A204.1 (cell line): ENCODE results near the gene C5.
A peak's percentile ranks its signal among the peaks of the same experiment; 100 is the strongest.

Source experiments
- FAIRE-seq: peaks from 2 replicates; lab custom pipeline; 2012; peaks lifted over from hg19 to GRCh38; lab: Jason Lieb, UNC

Gene C5

GRCh38 chr9:120940573-120940972, 109.5 kb downstream of the C5 start:
- no peak for FAIRE-seq

- no peak for FAIRE-seq
These were observed 111.2 kb downstream of the C5 start for GRCh38 chr9:120938851-120939250.

GRCh38 chr9:120937596-120937995, 112.5 kb downstream of the C5 start:
- FAIRE-seq = no peak

DNA sequence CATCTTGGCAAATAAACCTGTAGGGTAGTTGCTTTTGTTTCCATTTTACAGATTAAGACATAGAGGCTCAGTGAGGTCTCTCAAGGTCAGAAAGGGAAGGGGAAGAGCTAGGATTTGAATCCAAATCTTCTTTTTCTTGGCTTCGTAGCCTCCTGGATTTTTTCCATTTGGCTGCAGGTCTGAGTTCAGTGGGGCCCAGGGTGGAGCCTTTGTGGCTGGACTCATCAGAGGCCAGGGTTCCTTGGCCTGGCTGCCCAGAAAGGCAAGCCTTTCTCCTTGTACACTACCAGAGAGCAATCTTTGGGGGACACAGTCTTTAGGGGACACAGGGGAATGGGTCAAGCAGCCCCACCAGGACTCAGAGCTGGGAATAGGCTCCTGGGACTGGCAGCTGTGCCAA, 112.9 kb downstream of the C5 start:
- no peak for FAIRE-seq

GRCh38 chr9:120936764-120937122, 113.3 kb downstream of the C5 start:
- FAIRE-seq = no peak

DNA sequence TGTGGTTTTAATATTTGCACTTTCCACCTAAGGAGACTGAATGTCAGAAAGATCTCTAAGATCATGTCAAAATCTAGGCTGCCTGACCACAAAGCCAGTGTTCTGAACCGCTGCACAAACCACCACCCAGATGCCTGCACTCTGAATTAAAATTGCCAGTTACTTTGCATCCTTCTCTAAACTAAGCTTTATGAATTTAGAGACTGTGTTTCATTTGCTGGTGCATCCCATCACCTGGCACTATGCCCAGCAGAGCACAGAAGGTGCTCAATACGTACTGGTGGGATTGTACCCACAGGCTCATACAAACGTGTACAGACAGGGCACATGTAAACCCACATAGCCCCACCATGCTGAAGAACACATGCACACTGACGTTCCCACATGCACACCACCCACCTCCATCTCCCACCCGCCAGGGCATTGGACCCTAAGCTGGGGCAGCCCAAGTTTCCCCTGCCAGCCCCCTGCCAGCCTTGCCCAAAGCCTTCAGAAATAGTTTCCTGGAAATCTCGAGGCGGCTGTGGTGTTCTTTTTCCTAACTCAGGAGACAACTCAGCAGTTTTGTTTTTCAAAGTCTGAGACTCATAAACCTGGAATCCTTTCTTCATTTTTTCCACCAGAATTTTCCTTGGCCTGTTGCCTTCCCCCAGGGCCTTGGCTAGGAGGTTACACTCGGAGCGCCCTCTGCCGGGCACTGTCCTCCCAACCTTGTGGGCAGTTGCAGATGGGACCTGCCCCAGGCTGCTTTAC, 113.9 kb downstream of the C5 start:
- FAIRE-seq = peak; percentile 92

- no peak for FAIRE-seq
These were observed 114.7 kb downstream of the C5 start for GRCh38 chr9:120935383-120935857.

DNA sequence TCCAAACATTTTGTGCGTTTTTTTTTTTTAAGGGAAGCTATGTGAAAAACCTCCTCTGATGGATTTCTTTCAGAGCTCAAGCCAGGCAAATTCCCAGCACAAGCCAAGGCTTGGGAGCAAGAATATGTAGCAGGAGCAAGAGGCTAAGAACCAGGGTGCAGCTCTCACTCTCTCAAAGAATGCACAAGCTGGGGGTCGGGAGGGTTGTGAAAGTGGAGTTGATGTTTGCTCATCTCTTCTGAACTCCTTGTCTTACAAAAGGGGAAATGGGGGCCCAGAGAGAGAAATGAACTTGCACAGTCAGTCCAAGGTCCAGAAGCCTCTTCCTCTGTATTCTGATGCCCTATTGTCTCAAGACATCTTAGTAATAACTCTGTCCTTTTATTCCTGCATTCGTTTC, 115.8 kb downstream of the C5 start:
- FAIRE-seq = no peak

- FAIRE-seq = no peak
These were observed 116.6 kb downstream of the C5 start for GRCh38 chr9:120933310-120934055.

DNA sequence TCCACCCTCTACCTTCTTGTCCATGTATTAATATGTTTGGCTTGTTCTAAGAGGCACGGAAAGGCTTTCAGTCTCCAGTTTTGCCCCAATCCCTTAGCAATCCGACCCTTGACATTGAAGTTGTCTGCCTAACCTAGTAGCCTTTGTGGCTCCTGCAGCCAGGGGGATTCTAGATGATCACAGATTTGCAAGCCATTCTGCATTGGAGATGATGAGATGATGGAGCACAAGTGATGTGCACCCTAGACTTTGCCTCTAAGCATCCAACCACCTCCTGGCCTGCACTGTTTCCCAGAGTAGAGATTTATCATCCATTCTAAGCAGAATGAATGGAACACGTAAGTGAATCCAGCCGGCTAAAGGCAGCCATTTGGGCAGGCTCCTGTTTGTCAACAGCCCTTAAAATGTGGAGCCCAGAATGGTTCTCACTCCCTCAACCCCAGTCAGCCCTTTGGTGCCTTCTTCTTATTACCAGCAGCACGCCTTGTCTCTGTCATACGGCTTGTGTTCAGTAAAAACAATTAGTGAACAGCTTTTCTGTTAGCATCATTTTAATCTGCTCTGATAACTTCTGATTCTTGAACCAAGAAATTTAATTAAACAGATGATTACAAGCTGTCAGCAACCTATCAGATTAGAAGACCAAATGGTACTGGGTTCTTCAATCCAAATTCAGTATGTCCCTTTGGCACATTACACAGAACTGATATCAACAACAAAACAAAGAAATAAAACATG, 117.8 kb downstream of the C5 start:
- no peak for FAIRE-seq

GRCh38 chr9:120931231-120932085, 118.6 kb downstream of the C5 start:
- no peak for FAIRE-seq

- FAIRE-seq = no peak
These were observed 120.8 kb downstream of the C5 start for GRCh38 chr9:120929229-120929791.

- no peak for FAIRE-seq
These were observed 121.4 kb downstream of the C5 start for GRCh38 chr9:120928483-120929228.

GRCh38 chr9:120928015-120928482, 122.0 kb downstream of the C5 start:
- no peak for FAIRE-seq

DNA sequence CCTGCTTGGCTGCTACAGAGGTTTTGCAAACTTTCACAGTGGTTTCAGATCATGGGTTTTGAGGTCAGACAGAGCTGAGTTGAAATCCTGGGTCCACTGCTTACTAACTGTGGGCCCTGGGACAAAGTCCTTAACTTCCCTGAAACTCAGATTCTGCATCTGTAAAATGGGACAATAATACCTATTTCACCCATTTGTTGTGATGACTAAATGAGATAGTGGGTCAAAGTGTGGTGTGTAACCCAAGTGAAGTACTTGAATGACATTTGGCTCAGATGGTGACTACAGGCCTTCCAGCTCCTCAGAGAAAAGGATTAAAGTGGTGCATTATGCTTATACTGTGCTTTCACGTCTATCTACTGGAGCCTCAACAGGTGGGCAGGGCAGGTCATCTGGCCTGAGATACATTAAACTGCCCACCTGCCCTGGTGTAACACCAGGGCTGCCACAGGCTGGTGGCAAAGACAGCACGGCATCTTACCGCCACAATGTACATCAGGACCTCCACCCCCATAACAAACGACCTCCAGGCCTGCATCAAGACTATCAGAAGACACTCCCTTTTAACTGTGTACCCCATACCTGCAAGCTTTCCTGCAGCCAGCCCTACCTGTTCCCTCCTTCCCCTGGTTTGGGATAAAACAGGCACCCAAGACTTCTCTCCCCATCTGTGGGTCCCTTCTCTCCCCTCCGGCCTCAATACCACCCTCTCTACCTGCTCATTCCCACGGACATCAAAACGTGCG, 122.6 kb downstream of the C5 start:
- FAIRE-seq = no peak

DNA sequence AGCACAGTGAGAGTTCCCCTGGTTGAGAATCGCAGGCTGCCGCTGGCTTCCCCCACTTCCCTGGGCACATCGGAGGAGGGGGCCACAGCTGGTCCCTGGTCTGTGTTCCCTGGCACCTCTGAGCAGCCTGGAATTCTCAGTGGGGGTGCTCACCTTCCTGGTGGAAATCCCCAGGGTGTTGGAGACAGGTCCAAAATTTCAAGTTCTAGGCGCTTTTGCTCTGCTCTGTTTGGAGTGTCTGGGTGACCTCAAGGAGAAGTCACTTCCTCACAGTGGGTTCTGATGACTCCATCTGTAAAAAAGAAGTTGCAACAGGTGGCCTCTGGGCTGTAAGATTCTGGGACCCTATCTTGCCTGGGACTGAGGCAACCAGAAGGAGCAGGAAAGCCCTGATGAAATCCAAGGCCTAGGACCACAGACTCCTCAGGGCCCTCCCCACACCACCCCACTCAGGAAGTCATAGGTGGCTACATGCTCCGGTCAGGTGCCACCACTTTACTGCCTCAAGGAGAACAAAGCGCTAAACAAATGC, 123.6 kb downstream of the C5 start, which contains the start of gene TRAF1:
Gene TRAF1 (minus strand): TSS at position 400 of the 532 bp plus-strand sequence. CDS start 721 bp downstream, outside the sequence.
- no peak for FAIRE-seq

DNA sequence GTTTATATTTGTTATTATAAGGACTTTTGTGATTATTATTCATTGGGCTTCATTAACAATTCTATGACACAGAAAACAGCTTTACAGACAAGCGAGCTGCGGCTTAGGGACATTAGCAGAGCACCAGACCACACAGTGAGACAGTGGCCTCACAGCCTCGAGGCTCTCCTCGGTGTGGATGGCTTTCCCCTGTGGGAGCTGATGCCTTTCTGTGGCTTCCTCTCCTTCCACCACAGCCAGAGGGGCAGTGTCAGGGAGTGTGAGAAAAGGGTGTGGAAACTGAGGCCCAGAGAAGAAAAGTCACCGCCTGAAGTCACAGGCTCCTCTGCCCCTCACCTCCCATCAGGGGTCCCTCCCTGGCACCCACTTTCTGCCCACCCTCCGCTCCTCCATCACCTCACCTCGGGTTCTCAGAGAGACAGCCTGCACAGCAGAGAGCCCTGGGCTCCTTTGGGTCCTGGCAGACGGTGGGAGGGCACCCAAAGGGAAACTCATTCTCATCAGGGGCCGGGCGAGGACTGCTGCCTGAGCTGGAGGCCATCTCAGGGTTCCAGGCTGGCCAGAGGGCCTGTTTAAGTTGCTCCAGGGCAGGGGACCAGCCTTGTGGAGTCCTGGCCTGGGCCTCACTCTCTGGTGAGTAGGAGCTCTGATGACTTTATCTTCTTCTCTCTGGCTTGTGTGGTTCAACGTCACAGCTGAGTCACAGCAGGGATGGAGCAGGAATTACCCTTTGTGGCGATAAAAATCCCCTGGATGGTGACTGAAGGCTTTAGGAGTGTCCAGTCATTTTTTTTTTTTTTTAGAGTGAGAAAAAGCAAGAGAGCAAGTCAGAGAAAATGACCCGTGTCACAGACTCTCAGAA, 124.3 kb downstream of the C5 start:
- FAIRE-seq = no peak

- no peak for FAIRE-seq
These were observed 125.2 kb downstream of the C5 start for GRCh38 chr9:120924698-120925534.
